AG04449 (cell line): Measurements from ENCODE around the gene DCD.
A peak's percentile ranks its signal among the peaks of the same experiment; 100 is the strongest.

Experiments used
- CTCF ChIA-PET: fragments of 350-600 bp; formaldehyde crosslinking; extraction: SDS; loops from one replicate; lab custom pipeline; 2021; ENCODE audit warnings: antibody characterized with exemption; lab: Yijun Ruan, JAX
- POLR2A ChIA-PET: fragments of 400-600, 350-600 bp; formaldehyde crosslinking; extraction: SDS; loops from one replicate; lab custom pipeline; 2020; ENCODE audit warnings: antibody characterized with exemption, inconsistent platforms; lab: Yijun Ruan, JAX
- DNase-seq: peaks from one replicate; pipeline ENCODE4 v3.0.0-alpha.2; 2010; ENCODE audit warnings: low read depth, low spot score
- H3K4me3 ChIP-seq: 2 replicates; pipeline ENCODE4 v1.5.1; 2011; ENCODE audit warnings: low read depth, mild to moderate bottlenecking, control low read depth, low read length
- CTCF ChIP-seq: IDR thresholded peaks from one replicate; pipeline ENCODE4 v1.5.1; 2011; ENCODE audit warnings: mild to moderate bottlenecking, moderate library complexity, low read length, control low read depth, inconsistent platforms; ENCODE audit not compliant: insufficient read depth; ENCODE audit errors: missing control alignments

Gene DCD

GRCh38 chr12:54658306-54659264 is 10.4 kb upstream of the DCD start:
- CTCF ChIA-PET, result interaction anchor here (1.6 to 1.8 kb wide), 3 partner anchors 10 to 79 kb away, joined by 3 to 6 read pairs (median 4); no protein-coding TSS in a partner anchor
- TF ChIP-seq CTCF, result peak; percentile 57
- no peak overlapping the region for H3K4me3 ChIP-seq
- no peak for DNase-seq
- POLR2A ChIA-PET, result no interaction called here

GRCh38 chr12:54657105-54657607 is 9.0 kb upstream of the DCD start:
- no peak for TF ChIP-seq CTCF
- no peak for DNase-seq
- ChIA-PET CTCF (no interaction called here), POLR2A (no interaction called here)
- H3K4me3 ChIP-seq, result no peak overlapping the region

- POLR2A ChIA-PET, result no interaction called here
- no peak for TF ChIP-seq CTCF
- H3K4me3 ChIP-seq, result no peak overlapping the region
- CTCF ChIA-PET, result no interaction called here
- no peak for DNase-seq
Observed at GRCh38 chr12:54654926-54655325, 6.8 kb upstream of the DCD start.

- no peak for DNase-seq
- TF ChIP-seq CTCF, result no peak
- no peak overlapping the region for H3K4me3 ChIP-seq
- ChIA-PET CTCF (no interaction called here), POLR2A (no interaction called here)
Observed at GRCh38 chr12:54653025-54653424, 4.9 kb upstream of the DCD start.

GRCh38 chr12:54650889-54651288 is 2.7 kb upstream of the DCD start:
- ChIA-PET POLR2A (no interaction called here), CTCF (no interaction called here)
- no peak for TF ChIP-seq CTCF
- H3K4me3 ChIP-seq, result no peak overlapping the region
- DNase-seq, result no peak

- POLR2A ChIA-PET, result no interaction called here
Observed at GRCh38 chr12:54650409-54650808, 2.2 kb upstream of the DCD start.

More at GRCh38 chr12:54650409-54650808, 2.2 kb upstream of the DCD start:
- CTCF ChIA-PET, result no interaction called here
- no peak for DNase-seq
- no peak for TF ChIP-seq CTCF
- no peak overlapping the region for H3K4me3 ChIP-seq
